GM12891 (cell line): ENCODE data around the gene HOXB7.

ENCODE experiments used
- DNase-seq: peaks from one replicate; pipeline ENCODE4 v3.0.0; 2011; ENCODE audit warnings: low spot score; ENCODE audit not compliant: insufficient read length
- FAIRE-seq: peaks from 2 replicates; lab custom pipeline; 2011; peaks lifted over from hg19 to GRCh38; lab: Jason Lieb, UNC
- PAX5 ChIP-seq: IDR thresholded peaks from 2 replicates; pipeline ENCODE4 v1.6.1; 2011; ENCODE audit warnings: low read length, moderate library complexity, mild to moderate bottlenecking; ENCODE audit not compliant: insufficient read depth, severe bottlenecking
- POLR2A ChIP-seq: IDR thresholded peaks from 2 replicates; pipeline ENCODE4 v1.6.1; 2011; ENCODE audit warnings: low read depth, low read length, control low read depth
- POLR2AphosphoS5 ChIP-seq: IDR thresholded peaks from 2 replicates; pipeline ENCODE4 v1.6.1; 2011; ENCODE audit warnings: low read depth, low read length, control low read depth
- POU2F2 ChIP-seq: IDR thresholded peaks from 2 replicates; pipeline ENCODE4 v1.6.1; 2011; ENCODE audit warnings: low read depth, mild to moderate bottlenecking, control low read depth, low read length, moderate library complexity
- SPI1 ChIP-seq: IDR thresholded peaks from 2 replicates; pipeline ENCODE4 v1.6.1; 2011; ENCODE audit warnings: low read depth, low read length, control low read depth
- TAF1 ChIP-seq: IDR thresholded peaks from 2 replicates; pipeline ENCODE4 v1.6.1; 2011; ENCODE audit warnings: low read depth, low read length, control low read depth

HOXB7 gene

DNA sequence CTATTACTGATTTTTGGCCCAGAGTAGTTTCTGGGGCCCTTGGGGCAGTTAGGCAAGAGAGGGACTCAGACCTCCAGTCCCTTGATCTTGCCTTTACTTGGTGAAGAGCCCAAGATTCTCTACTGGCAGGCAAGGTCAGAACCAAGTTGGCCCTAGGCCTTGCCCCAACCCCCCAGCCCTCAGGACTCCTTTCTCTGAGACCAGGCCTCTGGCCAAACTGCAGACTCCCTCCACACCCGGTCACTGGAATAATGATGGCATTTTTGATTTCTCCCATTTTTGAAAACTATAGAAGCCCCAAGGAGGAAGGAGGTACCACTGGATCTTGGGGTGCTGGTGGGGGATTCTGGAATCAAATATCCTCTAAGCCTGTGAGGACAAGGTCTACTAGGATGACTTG is 33.3 kb upstream of the HOXB7 start:
- no peak for TF ChIP-seq POLR2A
- TF ChIP-seq SPI1, result no peak
- TF ChIP-seq PAX5, result no peak
- TF ChIP-seq TAF1, result no peak
- no peak for TF ChIP-seq POLR2AphosphoS5
- TF ChIP-seq POU2F2, result no peak
- DNase-seq, result no peak
- no peak for FAIRE-seq

DNA sequence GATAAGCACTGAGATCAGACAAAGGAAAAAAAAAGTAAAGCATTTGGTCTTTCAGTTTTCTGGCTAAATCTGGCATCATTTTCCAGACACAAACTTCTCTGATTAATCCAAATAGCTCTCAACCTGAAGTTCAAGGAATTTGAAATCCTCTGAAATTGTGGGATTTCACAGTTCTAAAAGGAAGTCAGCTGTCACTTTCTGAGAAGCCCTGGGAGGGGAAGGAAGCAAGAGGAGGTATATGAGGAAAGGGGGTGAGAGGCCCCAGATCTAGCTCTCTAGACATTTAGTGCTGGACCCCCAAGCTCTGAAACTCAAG is 32.8 kb upstream of the HOXB7 start:
- TF ChIP-seq POLR2A (no peak), POLR2AphosphoS5 (no peak)
- DNase-seq, result no peak
- no peak for FAIRE-seq

DNA sequence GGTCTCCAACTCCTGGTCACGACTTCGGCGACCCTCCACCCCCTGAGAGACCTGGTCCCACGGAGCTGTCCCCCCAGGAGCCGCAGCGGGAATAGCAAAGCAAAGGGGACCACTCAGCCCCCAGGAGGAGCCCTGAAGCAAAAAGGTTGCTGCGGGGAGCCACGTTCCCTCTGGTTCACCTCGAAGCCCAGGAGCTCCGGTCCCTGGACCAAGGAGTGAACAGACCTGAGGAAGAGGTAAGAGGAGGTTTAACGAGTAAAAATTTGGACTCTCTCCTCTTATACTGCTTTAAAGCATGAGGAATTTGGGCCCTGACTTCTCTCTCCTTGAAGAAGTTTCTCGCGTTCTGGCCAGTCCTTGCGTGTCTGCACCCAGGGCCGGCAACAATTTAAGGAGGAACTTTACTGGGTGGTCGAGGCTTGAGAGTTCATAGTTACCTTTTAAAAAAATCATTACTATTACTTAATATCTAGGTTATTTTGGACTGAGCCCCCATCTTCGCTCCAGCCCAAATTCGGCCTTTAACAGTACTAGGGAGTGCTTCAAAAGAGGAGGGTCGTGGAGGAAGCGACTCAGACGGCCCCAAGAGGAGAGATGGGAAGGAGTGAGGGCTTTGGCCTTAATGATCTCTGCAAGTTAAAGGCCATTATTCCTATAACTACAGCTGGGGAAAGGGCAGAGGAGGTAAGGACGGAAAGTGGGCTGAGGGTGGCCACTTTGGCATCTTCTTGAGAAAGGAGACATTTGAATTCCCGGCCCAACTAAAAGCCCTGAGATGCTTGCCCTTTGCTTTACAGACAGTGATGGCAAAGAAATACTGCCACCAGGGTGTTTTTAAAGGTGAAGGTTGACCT is 32.3 kb upstream of the HOXB7 start:
- no peak for FAIRE-seq
- DNase-seq, result no peak
- no peak for TF ChIP-seq POLR2A
- no peak for TF ChIP-seq PAX5
- TF ChIP-seq TAF1, result no peak
- TF ChIP-seq POLR2AphosphoS5, result no peak
- TF ChIP-seq POU2F2, result no peak
- no peak for TF ChIP-seq SPI1

DNA sequence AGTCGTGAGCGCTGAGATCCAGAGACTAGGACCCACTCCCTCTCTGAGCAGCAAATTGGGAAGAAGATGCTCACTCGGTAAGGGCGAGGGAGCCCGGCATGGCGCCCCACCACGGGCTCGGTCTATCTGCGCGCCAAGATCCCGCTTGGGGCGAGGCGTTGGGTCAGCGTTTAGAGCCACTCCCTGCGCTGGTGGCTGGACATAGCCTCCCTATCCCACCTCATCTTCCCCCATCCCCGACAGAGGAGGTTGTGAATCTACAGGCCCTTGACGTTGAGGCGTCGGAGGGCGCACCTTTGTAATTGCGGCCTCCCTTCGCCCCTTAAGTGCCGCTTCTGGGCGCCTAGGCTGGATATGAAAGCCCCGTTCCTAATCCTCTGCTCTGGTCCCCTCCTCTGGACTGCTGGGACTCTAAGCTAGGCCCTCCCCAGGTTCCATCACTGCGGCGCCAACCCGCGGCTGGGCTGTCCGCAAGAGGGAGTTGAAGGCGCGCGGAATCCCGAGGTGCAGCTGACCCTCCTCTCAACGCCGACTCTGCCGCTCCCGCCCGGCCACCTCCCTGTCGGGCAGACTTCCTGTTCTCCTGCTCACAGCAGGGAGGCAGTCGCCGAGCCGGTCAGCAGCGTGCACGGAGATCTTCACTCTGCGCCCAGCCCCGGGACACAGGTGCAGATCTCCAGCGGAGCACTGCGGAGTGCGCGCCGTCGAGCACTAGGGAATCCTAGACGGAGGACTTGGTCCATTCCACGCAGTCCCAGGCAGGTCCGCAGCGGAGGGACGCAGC is 31.4 kb upstream of the HOXB7 start:
- TF ChIP-seq POLR2A (no peak), SPI1 (no peak), POU2F2 (no peak)
- no peak for DNase-seq
- FAIRE-seq, result no peak

GRCh38 chr17:48641541-48642058 is 30.8 kb upstream of the HOXB7 start:
- DNase-seq (no peak), FAIRE-seq (no peak)

GRCh38 chr17:48640858-48641180 is 30.0 kb upstream of the HOXB7 start:
- DNase-seq (no peak), FAIRE-seq (no peak)
- TF ChIP-seq POLR2AphosphoS5 (no peak), POLR2A (no peak), POU2F2 (no peak), SPI1 (no peak), PAX5 (no peak), TAF1 (no peak)

More at GRCh38 chr17:48641541-48642058, 30.8 kb upstream of the HOXB7 start:
- TF ChIP-seq PAX5 (no peak), POLR2A (no peak), POLR2AphosphoS5 (no peak), SPI1 (no peak)

DNA sequence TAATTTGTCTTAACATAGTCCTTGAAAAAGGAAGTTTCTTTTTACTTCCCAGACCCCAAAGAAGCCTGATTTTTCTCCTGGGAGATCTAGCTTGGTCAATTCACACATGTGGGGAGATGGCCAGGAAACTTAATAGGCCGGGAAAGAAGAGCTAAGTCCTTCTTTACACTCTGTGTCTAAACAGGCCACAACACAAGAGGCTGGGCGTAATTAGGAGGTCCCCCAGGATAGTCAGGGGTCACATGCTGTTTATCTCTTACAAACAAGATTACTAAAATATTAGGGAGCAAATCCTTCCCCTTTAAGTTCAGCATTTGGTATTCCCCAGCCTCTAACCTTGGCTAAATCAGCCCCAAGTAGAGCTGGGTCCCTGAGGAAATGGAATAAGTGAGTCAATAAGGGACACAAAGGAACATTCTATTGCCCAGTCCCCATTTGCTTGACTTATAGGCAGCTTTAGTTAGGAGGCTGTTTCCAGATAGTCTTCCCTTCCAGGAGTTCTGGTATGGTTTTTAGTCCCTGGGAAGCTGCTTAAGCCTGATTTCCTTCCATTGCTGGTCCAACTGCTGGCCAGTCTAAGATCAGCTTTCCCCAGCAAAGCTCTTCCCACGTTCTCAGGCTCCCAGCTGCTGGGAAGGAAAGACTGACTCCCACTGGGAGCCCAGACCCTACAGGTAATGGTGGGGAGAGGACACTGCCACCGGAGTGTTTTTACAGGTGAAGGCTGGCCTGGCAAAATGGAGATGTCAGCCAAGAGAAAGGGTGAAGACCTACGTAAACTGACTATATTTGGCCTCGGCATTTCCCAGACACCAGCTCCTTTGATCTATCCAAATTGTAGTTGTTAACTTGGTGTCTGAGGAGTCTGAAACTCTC is 29.4 kb upstream of the HOXB7 start:
- DNase-seq (no peak), FAIRE-seq (no peak)
- TF ChIP-seq POU2F2, result no peak
- TF ChIP-seq POLR2A, result no peak
- TF ChIP-seq SPI1, result no peak
- TF ChIP-seq PAX5, result no peak
- no peak for TF ChIP-seq POLR2AphosphoS5
- TF ChIP-seq TAF1, result no peak

- TF ChIP-seq POU2F2 (no peak), POLR2A (no peak), SPI1 (no peak), PAX5 (no peak), POLR2AphosphoS5 (no peak), TAF1 (no peak)
- no peak for FAIRE-seq
- DNase-seq, result no peak
Observed at GRCh38 chr17:48639136-48639535, 28.3 kb upstream of the HOXB7 start.
